Measurements from ENCODE around the gene ARHGAP26.

ARHGAP26 gene

DNA sequence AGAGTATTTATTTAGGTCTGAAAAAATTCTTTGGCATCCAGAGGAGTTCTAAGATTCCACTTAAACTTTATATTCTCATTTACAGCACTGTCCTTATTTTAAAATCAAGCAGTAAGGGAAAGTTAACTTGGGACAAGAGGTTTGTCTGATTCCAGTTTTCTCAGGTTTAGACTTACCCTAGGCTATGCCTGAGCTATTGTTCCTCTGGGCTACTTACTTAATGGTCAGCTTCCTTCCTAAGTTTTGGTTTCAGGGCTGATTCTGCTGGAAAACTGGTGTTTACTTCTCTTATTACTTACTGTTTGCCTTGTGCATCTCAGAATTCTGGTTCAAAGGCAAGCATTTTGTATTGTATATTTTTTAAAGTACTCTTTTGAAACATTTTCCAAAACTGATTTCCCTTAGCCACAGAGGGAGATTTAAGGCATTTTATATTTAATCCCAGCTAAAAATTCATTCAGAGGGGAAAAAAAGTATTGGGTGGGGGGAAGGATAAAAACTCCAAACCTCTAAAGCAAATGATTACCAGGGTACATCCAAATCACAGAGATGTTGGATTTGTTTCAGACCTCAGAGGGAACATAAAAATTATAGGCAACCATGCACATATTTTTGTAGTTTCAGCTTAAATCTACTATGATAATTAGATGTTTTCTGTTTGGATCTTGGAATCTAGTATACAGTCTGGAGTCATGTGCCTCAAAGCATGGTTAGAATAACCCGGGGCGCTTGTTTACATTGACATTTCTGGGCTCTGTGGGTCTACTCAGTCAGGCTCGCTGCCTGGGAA lies 290.0 kb downstream of the ARHGAP26 start:
- no peak for DNase-seq (ENCODE audit: low read depth)
- TF ChIP-seq CTCF (IDR thresholded peaks at IDR 0.05; ENCODE audit: low read length, missing control alignments) = no peak
- no peak overlapping the region for H3K4me3 ChIP-seq (replicated peaks; ENCODE audit: low read depth, low read length)

DNA sequence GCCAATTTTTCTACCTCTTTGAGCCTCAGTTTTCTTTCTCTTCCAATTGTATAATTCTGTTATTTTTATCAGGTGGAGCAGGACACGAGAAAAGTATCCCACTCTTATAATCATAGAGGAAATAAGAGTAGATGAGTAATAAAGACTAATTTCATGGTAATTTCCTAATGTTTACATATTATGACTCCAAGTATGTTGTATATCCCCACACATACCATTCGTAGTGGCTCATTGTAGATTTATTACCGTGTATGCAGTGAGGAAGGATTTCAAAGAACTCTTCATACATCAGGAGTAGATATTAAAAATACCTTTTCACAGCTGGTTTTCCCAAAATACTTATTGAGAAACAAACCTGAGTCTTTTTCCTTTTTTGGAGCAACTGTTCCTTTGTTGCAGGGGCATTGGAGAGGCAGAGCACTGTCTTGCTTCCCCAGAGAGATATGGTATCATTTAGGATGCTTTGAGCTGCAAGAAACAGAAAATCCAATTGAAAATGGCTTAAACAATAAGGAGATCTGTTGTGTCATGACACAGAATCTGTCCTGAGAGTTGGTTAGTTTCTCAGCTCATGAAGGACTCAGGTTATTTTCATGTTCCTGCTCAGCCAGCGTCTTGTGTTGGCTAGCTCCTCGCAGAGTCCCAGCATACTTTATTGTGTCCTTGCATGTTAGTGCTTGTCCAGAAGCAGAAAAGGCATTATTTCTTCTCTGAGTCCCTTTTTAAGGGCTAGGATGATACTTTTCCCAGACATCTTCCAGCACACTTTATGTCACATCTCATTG lies 291.2 kb downstream of the ARHGAP26 start:
- H3K4me3 ChIP-seq (replicated peaks; ENCODE audit: low read depth, low read length) = no peak overlapping the region
- DNase-seq (ENCODE audit: low read depth) = peak; percentile 70
- no peak for TF ChIP-seq CTCF (IDR thresholded peaks at IDR 0.05; ENCODE audit: low read length, missing control alignments)

DNA sequence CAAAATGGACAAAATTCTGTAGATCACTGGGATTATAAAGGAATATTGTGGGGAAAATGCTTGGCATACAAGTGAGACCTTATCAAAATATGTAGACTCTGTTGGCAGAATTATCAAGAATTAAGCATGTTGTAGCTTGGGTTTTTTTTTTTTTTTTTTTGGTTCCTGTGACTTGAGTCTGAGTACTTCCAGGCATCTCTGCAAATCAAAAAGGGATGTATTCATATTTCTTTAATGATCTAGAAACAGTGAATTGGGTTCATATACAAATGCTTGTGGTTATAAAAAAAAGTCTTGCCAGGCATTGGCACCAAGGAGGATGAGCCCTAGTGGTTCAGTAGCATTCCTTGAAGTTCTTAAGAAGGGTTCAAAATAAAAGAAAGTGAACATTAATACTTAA lies 292.2 kb downstream of the ARHGAP26 start:
- no peak for TF ChIP-seq CTCF (IDR thresholded peaks at IDR 0.05; ENCODE audit: low read length, missing control alignments)
- no peak overlapping the region for H3K4me3 ChIP-seq (replicated peaks; ENCODE audit: low read depth, low read length)
- no peak for DNase-seq (ENCODE audit: low read depth)

GRCh38 chr5:143063175-143063970 lies 293.2 kb downstream of the ARHGAP26 start:
- no peak overlapping the region for H3K4me3 ChIP-seq (replicated peaks; ENCODE audit: low read depth, low read length)
- peak; percentile 71 for DNase-seq (ENCODE audit: low read depth)
- TF ChIP-seq CTCF (IDR thresholded peaks at IDR 0.05; ENCODE audit: low read length, missing control alignments) = no peak

DNA sequence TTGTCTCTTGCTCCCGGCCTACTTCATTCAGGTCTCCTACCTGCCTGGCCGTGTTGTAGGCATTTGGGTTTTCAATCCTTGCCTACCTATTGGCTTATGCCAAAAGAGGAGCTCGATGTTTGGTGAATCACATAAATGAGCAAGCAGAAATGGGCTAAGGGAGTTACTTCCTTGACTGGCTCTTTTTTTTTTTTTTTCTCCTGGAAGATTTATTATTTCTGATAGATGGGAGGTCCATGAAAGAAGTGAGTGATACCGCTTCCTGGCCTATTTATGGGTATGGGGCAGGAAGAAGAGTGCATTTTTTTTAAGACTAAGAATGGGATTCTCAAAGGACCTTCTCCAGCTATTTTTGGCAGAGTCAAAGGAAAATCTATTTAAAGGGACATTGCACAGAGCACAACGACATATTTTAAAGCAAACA lies 294.1 kb downstream of the ARHGAP26 start:
- no peak overlapping the region for H3K4me3 ChIP-seq (replicated peaks; ENCODE audit: low read depth, low read length)
- no peak for TF ChIP-seq CTCF (IDR thresholded peaks at IDR 0.05; ENCODE audit: low read length, missing control alignments)
- DNase-seq (ENCODE audit: low read depth) = peak; percentile 64

GRCh38 chr5:143064676-143065075 lies 294.5 kb downstream of the ARHGAP26 start:
- TF ChIP-seq CTCF (IDR thresholded peaks at IDR 0.05; ENCODE audit: low read length, missing control alignments) = no peak
- DNase-seq (ENCODE audit: low read depth) = peak; percentile 41
- no peak overlapping the region for H3K4me3 ChIP-seq (replicated peaks; ENCODE audit: low read depth, low read length)

Data from fibroblast of pulmonary artery (primary cell).